HG02763 (cell line): ENCODE results near the gene KRTAP1-5.
"Not testable (repeated sequence)": the region's sequence is repeated elsewhere in the genome, so short reads cannot be mapped to it uniquely, and the experiment has no call there.

Source experiments
- ATAC-seq: cut with Tn5 transposase; IDR thresholded peaks from one replicate; pipeline ENCODE4 v1.9.1; 2021; ENCODE audit warnings: mild to moderate bottlenecking, moderate library complexity; ENCODE audit not compliant: unreplicated experiment

Gene KRTAP1-5

DNA sequence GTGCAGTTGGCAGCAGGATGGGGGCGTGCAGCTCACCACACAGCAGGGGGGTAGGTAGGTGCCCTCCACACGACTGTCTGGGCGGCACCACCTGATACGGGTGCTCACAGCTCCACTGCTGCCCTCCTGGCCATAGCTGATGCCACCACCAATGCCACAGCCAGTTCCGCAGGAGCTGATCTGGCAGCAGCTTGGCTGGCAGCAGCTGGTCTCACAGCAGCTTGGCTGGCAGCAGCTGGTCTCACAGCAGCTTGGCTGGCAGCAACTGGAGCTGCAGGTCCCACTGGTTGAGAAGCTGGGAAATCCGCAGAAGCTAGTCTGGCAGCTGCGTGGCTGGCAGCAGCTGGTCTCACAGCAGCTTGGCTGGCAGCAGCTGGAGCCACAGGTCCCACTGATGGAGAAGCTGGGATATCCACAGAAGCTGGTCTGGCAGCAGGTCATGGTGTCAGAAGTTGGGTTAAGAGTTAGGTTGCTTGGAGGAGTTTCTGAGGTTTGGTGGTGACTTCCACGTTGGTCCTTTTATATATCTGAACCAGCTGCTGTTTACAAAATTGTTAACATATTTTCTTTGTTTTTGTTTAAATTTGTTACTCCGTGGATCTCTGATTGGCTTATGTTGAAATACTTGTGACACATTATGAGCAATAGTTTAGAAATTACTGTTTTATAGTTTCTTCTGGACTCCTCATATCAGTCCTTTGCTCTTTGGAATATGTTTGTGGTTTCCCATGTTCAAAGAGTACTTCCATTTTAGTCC lies at the start of gene KRTAP1-5:
KRTAP1-5 (minus strand) TSS at position 494 of the 757 bp plus-strand sequence; CDS start at position 441, 53 bp downstream.
- no peak for ATAC-seq

DNA sequence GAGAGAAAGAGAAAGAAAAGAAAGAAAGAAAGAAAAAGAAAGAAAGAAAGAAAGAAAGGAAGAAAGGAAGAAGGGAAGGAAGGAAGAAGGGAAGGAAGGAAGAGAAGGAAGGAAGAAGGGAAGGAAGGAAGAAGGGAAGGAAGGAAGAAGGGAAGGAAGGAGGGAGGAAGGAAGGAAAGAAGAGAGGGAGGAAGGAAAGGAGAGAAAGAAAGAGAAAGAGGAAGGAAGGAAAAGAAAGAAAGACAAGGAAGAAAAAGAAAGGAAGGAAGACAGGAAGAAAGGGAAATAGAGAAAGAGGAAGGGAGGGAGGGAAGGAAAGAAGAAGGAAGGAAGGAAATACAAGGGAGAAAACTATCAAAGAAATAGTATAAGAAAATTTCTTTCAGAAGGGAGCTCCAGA lies 49.8 kb upstream of the KRTAP1-5 start:
- ATAC-seq, result no peak

DNA sequence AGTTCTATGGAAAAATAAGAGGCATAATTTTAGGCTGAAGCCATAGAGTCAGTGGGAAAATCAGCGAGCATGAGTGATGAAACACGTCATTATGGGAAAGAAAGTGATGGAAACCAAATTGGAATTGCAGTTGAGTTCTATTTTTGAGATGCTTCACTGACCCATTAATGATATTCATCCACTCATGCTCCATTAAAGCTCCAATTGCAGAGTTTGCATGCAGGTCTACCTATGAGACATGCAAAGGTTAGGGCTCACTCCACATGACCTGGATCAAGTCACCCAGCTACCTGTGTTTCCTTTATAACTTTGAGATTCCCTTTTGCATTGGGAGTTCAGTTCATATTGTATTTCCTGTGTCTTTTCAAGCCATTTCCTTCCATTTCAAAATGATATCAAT lies 46.7 kb upstream of the KRTAP1-5 start:
- ATAC-seq, result no peak

GRCh38 chr17:41071606-41072360 lies 44.8 kb upstream of the KRTAP1-5 start:
- no peak for ATAC-seq

- no peak for ATAC-seq
Observed at GRCh38 chr17:41069031-41069430, 42.0 kb upstream of the KRTAP1-5 start.

GRCh38 chr17:41067281-41067680 lies 40.3 kb upstream of the KRTAP1-5 start:
- no peak for ATAC-seq

DNA sequence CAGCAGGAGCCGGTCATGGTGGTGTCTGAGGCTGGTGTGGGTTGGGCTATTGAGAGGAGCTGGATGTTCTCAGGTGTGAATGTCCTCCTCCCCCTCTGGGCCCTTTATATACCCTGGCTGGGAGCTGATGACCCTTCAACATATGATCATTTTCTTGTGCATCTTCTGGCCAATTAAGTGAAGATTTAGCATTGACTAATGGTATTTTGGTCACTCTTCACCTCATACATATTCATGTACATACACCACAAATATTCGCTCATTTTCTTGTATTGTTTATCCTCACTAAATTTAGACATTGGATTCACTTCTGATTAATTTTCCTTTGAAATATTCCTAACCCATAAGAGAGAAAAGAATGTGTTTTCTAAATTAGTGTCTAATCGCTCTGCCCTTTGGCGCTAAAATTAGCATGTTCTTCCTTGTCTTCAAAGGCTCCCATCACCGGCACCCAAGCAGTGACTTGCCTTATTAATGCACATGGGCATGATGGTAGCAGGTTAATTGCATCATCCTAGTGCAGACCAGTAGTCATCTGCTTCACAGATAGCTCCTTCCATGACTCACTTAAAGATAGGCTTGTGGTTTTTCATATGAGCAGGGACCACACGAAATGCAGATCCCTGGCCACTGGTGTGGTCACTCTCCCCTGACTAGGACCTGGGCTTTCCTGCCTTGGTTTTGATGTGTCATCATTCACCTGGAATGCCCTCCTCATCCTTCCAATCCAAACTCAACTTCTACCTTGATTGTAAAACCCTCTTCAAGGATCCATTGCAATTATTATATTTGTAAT lies 39.0 kb upstream of the KRTAP1-5 start, which contains the start of gene KRTAP2-4:
KRTAP2-4 (minus strand) TSS at position 51 of the 796 bp plus-strand sequence; CDS start at position 17, 34 bp downstream.
- no peak for ATAC-seq

GRCh38 chr17:41065016-41065689 lies 38.1 kb upstream of the KRTAP1-5 start:
- ATAC-seq, result not testable (repeated sequence)

- ATAC-seq, result no peak
Observed at GRCh38 chr17:41064301-41064700, 37.3 kb upstream of the KRTAP1-5 start.

DNA sequence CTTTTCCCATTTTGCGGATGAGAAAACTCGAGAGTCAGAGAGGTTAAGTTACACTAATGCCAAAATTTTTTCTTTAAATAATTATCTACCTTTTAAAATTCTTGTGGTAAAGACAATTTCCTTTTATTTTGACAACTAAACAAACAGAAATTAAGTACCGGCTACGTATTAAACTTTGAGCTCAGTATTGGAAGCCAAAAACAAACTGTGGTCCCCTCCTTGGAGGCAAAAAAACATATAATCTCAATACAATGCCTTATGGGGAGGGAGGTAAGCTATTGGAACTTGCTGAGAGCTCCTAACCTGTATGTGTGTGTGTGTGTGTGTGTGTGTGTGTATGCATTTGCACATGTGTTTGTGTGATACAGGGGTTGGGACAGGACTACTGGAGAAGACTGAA lies 36.4 kb upstream of the KRTAP1-5 start:
- ATAC-seq, result no peak

DNA sequence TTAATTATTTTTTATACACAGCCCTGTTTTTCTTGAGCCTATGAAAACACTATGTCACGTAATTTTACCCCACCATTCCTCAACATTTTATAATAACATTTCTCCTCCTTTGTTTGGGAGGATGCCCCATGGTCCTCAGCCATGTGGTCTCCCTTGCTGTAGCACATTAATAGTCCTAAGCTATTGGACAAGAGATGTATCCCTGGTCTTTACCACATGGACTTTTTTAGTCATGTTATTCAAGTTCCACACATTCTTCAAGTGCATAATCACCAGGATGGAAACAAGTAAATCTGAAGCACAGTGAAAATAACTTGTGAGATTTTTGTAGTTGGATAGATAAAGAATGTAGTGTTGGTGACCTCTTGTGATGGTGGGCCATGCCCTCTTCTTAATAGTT lies 35.0 kb upstream of the KRTAP1-5 start:
- no peak for ATAC-seq

DNA sequence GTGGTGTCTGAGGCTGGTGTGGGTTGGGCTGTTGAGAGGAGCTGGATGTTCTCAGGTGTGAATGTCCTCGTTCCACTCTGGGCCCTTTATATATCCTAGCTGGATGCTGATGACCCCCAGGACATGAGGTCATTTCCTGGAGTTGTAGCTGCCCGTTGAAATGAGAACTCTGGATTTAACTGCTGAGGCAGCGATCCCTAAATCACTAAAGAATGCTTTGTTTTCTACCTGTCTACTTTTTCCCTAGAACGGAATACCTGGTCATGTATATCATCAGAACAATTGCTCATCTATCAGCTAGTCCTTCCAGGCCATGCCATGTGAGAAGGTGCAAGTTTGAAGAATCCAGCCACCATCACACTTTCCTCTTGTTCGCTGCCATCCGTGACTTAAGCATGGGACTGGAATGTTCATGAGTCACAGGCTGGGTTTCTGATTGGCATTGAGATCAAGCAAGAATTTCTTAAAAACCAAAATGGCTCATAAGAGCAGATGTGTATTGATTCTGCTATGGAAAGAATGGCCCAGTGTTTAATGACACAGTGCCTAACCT lies 33.1 kb upstream of the KRTAP1-5 start, which contains the start of gene KRTAP2-3:
KRTAP2-3 (minus strand) TSS at position 63 of the 553 bp plus-strand sequence. CDS start 64 bp downstream, outside the sequence.
- no peak for ATAC-seq

GRCh38 chr17:41059276-41060051 lies 32.5 kb upstream of the KRTAP1-5 start:
- not testable (repeated sequence) for ATAC-seq

DNA sequence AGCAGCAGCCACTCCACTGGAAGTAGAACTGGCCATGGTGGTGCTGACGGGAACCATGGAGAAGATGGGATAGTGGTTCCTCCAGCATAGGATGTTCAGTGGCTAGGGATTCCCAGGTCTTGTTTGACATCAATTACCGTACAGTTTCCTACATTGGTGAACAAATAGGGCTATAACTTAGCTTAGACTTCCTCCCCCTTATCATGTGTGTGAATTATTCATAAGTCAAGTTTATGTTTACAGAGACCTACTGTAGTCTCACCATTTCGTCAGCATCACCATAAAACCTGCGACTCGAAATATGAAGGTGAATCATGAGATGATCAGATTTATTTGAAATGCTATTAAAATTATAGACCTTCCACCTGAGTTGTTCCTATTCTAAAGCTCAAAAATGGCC lies 31.7 kb upstream of the KRTAP1-5 start:
- no peak for ATAC-seq

GRCh38 chr17:41057547-41057946 lies 30.5 kb upstream of the KRTAP1-5 start:
- ATAC-seq, result no peak

DNA sequence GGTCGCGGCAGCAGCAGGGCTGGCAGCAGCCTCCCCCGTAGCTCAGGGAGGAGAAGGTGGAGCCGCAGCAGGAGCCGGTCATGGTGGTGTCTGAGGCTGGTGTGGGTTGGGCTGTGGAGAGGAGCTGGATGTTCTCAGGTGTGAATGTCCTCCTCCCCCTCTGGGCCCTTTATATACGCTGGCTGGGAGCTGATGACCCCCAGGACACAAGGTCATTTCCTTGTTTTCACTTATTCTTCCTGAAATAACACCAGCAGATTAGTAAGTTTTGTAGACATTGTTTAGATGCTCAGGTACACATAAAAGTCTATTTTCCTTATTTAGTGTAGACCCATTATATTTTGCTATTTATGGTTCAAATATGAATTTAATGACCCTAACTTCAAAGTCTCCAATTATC lies 28.1 kb upstream of the KRTAP1-5 start, which contains the start of gene KRTAP2-2:
KRTAP2-2 (minus strand) TSS at position 101 of the 400 bp plus-strand sequence; CDS start at position 82, 19 bp downstream.
- not testable (repeated sequence) for ATAC-seq

DNA sequence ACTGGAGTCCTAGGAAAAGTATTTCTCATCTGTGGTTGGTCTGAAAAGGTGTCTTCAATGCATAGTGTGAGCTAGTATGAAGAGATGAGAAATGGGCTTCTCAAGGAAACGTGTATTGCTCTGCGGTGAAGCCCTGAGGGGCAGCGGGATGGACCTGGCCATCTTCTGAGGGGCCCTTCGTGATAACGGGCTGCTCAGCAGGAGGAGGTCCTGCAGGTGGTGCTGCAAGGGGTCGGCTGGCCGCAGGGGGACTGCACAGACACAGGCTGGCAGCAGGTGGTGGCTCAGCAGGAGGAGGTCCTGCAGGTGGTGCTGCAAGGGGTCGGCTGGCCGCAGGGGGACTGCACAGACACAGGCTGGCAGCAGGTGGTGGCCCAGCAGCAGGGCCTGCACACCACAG lies 27.5 kb upstream of the KRTAP1-5 start:
- ATAC-seq, result not testable (repeated sequence)

- no peak for ATAC-seq
Observed at GRCh38 chr17:41054025-41054424, 27.0 kb upstream of the KRTAP1-5 start.

GRCh38 chr17:41052566-41052965 lies 25.6 kb upstream of the KRTAP1-5 start:
- no peak for ATAC-seq
